ENCODE measurements around the gene LRRC10B.

Gene LRRC10B

DNA sequence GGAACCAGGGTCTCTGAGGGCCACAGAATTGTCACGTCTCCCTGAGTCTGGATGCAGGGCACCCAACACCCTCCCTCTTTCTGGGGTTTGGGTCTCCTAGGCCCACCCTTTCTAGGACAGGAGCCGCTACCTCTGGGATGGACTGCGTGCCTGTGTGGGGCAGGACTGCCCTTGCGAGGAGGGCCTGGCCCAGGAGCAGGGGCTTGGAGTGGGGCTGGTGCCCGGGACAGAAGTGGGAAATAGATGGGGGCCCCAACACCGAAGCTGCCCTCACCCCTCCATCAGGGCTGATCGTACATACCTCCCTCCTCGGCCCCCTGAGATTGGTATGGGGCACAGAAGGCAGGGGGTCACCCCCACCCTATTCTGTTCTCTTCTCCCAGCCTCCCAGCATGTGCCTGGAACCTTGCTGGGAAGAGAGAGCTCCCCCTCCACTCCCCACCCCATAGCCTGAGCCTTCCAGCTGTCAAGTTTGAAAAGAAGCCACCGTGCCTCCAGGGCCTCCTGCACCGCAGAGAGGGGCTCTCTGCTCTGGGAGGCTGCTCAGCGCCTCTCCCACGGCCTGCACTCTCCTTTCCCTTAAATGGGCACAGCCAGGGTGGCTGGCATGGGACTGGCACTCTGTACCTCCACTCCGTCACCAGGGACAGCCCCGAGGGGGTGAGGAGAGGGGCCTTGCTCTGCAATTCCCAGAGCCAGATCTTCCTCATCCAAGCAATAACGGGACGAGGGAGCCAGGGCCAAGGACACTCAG is 1.8 kb downstream of the LRRC10B start:
- no peak for DNase-seq

DNA sequence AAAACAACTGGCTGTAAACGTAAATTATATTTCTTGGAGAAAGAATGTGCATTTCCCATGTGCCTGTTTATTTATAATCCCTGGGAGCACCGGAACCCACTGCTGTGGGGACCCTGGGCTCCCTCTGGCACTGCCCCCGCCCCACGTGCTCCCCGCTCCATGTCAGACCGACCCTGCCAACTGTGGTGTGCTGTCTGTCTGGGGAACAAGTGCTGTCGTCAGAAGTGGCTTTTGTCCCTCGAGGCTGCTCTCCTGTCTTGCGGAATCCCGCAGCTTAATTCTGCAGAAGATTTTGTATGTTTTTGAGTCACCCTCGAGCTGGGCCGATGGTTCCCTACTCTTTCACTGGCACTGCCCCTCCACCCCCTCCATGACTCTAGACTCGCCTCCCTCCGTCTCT is 2.4 kb downstream of the LRRC10B start:
- no peak for DNase-seq

- no peak for DNase-seq
Observed at GRCh38 chr11:61511383-61511782, 2.8 kb downstream of the LRRC10B start.

DNA sequence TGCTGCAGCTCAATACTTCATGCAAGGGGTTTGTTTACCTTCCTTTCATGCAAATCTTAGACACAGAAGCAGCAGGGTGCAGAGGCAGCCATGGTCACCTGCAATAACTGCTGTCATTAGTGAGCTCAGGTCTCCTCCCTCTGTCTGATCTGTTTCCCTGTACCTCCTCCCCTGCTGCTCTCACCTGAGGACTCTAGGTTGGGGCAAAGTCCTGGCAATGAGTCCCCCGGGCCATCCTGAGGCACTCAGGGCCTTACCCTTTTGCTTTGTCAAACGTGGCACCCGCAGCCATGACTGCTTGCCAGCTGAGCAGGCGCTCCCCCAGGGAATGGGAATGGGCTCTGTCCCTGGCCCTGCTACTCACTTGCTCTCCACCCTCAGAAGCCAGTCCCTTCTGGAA is 3.9 kb downstream of the LRRC10B start:
- DNase-seq: peak; percentile 71

- no peak for DNase-seq
Observed at GRCh38 chr11:61513143-61513765, 4.7 kb downstream of the LRRC10B start.

GRCh38 chr11:61514050-61514917 is 5.7 kb downstream of the LRRC10B start:
- no peak for DNase-seq

DNA sequence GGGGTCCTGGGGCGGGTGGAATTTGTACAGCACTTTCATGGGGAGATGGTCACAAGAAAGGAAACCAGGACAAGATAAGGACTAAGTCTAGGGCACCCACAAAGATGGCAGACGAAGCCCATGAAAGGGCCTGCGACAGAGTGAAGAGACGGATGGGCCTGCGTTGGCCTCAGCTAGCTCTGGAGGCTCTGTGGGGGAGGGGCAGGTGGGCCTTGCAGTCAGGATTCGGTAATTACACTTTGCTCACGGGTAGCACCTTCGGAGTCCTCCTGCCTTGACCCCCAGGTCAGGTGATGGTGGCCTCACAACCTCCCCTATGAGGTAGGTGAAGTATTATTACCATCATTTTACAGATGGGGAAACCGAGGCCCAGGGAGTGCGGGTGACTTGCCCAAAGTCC is 7.1 kb downstream of the LRRC10B start:
- no peak for DNase-seq

DNA sequence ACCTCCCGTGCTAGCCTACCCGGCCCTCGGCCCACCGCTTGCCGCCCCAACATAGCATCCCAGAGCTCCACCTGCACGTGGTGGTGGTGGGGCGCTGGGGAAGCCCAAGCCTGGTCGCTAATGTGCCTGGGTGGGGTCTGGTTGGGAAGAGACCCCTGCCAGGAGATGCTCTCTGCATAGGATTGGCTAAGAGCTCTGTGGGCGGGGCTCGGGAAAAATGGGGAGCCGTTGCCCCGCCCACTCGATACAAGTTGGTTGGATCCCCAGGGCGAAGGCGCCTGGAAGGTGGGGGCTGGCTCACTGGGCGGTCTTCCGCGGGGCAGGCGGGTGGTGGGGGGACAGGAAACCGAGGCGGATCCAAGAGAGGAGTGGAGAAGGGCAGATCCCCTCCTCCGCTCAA is 7.6 kb downstream of the LRRC10B start:
- no peak for DNase-seq

GRCh38 chr11:61516675-61517572 is 8.4 kb downstream of the LRRC10B start:
- DNase-seq: no peak

- no peak for DNase-seq
Observed at GRCh38 chr11:61518032-61518795, 9.7 kb downstream of the LRRC10B start.

- DNase-seq: no peak
Observed at GRCh38 chr11:61522881-61523280, 14.3 kb downstream of the LRRC10B start.

DNA sequence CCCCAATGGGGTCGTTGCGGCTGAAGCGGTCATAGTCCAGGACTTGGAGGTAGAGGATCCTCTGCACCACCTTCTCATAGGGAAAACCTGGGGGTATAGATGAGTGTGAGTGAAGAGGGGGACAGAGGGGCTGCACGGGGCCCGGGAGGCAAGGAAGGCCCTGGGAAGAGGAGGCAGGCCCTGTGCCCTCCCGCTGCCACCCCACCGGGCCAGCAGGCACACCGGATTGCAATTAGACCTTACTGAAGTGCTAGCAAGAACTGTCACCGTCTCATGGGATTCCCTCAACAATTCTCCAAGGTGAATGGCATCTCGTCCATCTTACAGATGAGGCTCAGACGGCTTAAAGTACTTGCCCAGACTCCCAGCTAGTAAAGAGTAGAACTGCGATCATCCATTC is 15.9 kb downstream of the LRRC10B start:
- no peak for DNase-seq

GRCh38 chr11:61524963-61525587 is 16.5 kb downstream of the LRRC10B start:
- DNase-seq: no peak

- no peak for DNase-seq
Observed at GRCh38 chr11:61526229-61526628, 17.7 kb downstream of the LRRC10B start.

DNA sequence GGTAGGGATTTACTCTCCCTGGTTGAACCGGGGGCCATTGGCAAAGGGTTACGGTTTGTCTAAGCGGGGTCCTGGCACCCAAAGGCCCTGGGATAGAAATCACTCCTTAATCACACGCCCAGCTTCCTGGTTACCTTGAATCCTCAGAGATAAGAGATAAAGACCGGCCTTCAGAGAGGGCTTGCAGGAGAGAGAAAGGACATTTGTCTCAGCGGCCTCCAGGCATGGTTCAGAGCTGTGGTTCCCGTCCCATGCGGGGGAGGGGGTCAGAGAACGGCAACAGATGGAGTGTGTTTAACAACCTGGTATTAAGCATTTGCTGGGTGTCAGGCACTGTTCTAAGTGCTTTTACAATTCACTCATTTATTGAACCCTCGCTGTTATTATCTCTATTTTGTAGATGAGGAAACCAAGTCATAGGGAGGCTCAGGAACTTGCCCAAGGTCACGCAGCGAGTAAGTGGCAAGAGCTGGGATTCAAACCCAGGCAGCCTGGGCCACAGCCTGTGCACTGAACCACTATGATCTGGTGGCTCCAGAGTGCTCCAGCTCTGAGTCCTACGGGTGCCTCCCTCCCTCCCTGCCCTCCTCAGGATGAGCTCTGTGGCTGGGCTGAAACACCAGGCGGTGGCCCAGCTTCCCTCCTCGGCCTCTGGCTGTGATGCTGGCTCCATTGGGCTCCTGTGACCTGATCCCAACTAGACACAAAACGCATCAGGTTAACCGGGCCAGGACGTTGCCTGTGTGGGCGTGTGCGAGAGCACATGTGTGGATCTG is 18.6 kb downstream of the LRRC10B start:
- no peak for DNase-seq

GRCh38 chr11:61528114-61528513 is 19.6 kb downstream of the LRRC10B start:
- no peak for DNase-seq

DNA sequence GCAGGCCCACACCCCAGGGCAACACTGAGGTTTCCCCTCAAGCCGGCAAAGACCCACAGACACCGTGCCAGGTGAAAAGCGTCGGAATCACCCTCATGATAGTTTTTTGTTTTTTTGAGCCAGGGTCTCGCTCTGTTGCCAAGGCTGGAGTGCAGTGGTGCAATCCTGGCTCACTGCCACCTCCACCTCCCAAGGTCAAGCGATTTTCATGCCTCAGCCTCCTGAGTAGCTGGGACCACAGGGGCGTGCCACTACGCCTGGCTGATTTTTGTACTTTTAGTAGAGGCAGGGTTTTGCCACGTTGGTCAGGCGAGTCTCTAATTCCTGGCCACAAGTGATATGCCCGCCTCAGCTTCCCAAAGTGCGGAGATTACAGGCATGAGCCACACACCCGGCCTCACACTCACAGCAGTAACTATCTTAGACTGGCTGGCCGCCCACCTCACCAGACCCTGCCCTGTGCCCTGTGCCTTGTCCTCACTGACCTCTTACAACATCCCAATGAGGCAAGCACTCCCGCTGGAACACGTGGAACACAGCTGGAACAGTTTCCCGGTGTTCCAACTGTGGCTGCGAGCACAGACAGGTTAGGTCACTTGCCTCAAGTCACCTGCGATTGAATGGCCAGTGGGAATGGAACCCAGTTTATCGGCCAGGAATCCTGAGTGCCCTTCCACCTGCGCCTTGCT is 21.1 kb downstream of the LRRC10B start:
- no peak for DNase-seq

DNA sequence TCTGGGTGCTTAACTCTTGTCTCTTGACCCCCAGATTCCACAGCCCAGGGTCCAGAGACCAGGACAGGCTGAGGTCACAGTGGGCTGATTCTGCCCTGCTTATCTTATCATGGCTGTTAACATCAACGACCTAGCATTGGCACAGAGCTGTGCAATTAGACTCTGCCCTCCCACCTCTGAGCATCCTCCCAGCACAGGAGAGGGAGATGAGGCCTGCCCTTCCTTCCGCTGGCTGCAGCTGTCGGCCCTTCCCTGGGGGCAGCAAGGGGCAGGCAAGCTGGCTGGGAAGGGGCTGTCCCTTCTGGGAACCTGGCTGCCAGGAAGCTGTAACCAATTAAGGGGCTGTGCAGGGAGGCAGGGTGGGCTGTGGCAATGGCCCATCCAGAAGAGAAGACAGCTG is 22.5 kb downstream of the LRRC10B start:
- no peak for DNase-seq

- DNase-seq: no peak
Observed at GRCh38 chr11:61532134-61533038, 23.8 kb downstream of the LRRC10B start.
